ENCODE data around the gene CAPRIN1.

Gene CAPRIN1

GRCh38 chr11:34104680-34105078, 53.1 kb downstream of the CAPRIN1 start:
- Histone ChIP-seq H3K36me3 (ENCODE audit: control insufficient read depth, insufficient read depth, low read length) (peaks cover 6% of the 10 kb centered on the region), H3K27ac (ENCODE audit: low read depth, low read length) (peak overlapping the region; percentile 68), H2BK15ac (replicated peaks; ENCODE audit: low read depth) (no peak overlapping the region), H2BK5ac (ENCODE audit: low read length) (no peak overlapping the region), H3K4me3 (ENCODE audit: low read length) (peak overlapping the region; percentile 48), H2BK120ac (ENCODE audit: low read depth, low read length) (no peak overlapping the region), H3K4me1 (ENCODE audit: control insufficient read depth, low read depth, low read length) (peaks cover 1% of the 10 kb centered on the region), H4K5ac (ENCODE audit: low read length) (peak overlapping the region; percentile 92), H3K79me1 (ENCODE audit: low read length) (peaks cover 10% of the 10 kb centered on the region), H3K23ac (ENCODE audit: low read length) (no peak overlapping the region), H4K8ac (ENCODE audit: low read depth, low read length) (no peak overlapping the region), H3K56ac (ENCODE audit: low read length) (peak overlapping the region; percentile 90), H3K27me3 (ENCODE audit: insufficient read depth, low read length, poor library complexity) (no peaks in the 10 kb centered on the region), H3K18ac (ENCODE audit: low read length) (no peak overlapping the region), H3K9ac (ENCODE audit: low read length) (peak overlapping the region; percentile 89), H3K4me2 (ENCODE audit: low read length) (peak overlapping the region; percentile 60), H3K79me2 (ENCODE audit: control insufficient read depth, insufficient read depth, low read length) (peaks cover 25% of the 10 kb centered on the region), H2AK5ac (ENCODE audit: low read length) (no peak overlapping the region), H3K4ac (ENCODE audit: low read depth, low read length) (no peak overlapping the region)
- DNase-seq: no peak
- WGBS (ENCODE audit: extremely low coverage, insufficient coverage, low lambda C conversion rate): no CpG with 5 or more reads among the region's 6 CpGs

DNA sequence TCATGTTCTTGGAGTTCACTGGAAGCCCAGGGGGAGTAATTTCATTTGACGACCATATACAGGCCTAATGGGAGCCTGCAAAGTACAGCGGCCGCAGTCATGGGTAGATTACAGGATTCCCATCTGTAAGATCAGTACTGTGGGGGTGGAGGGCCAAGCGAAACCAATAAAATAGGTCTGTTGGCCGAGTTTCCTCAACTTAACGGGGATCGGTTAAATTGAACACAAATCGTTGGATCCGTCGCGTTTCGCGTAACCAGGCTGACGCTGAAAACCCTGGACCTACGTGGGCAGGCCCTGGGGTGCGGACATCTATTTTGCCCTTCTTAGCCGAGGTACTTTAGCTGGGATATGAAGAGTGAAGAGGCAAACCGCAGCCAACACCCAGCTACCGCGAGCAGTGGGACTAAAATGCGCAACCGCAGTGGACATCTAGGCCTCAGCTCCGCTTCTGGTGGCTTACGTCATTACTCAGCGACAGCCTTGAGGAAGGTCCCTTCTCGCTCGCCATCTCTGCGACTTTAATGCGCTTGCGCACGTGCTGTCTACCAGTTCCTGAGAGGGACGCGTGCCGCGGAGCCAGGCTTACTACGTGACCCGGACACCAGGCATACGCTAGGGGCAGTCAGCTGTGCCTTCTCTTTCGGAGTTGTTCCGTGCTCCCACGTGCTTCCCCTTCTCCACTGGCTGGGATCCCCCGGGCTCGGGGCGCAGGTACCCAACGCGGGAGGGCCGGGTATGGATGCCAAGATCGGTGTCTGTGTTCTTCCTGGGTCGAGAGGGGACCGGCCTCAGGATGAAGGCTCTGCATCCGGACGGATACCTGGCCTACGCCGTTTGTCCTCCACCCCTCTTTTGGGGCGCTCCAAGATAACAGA, 53.8 kb downstream of the CAPRIN1 start, which contains the start of gene NAT10:
Gene NAT10 (plus strand): TSS at position 551 of the 878 bp plus-strand sequence. CDS start 2,597 bp downstream, outside the sequence.
- H3K4me2 ChIP-seq (ENCODE audit: low read length): peak within 1 kb of the TSS; percentile 97
- H2BK5ac ChIP-seq (ENCODE audit: low read length): peak within 1 kb of the TSS; percentile 77
- WGBS (ENCODE audit: extremely low coverage, insufficient coverage, low lambda C conversion rate): no CpG with 5 or more reads among the region's 55 CpGs
- H3K4ac ChIP-seq (ENCODE audit: low read depth, low read length): no peak within 1 kb of the TSS
- H4K5ac ChIP-seq (ENCODE audit: low read length): peak within 1 kb of the TSS; percentile 92
- H4K8ac ChIP-seq (ENCODE audit: low read depth, low read length): peak within 1 kb of the TSS; percentile 14
- no peaks in the 10 kb centered on the region for H3K27me3 ChIP-seq (ENCODE audit: insufficient read depth, low read length, poor library complexity)
- no peak within 1 kb of the TSS for H2AK5ac ChIP-seq (ENCODE audit: low read length)
- H3K4me1 ChIP-seq (ENCODE audit: control insufficient read depth, low read depth, low read length): peaks cover 1% of the 10 kb centered on the region
- peak; percentile 99 for DNase-seq
- peaks cover 6% of the 10 kb centered on the region for H3K36me3 ChIP-seq (ENCODE audit: control insufficient read depth, insufficient read depth, low read length)
- no peak within 1 kb of the TSS for H3K23ac ChIP-seq (ENCODE audit: low read length)
- peak within 1 kb of the TSS; percentile 95 for H3K56ac ChIP-seq (ENCODE audit: low read length)
- H3K18ac ChIP-seq (ENCODE audit: low read length): no peak within 1 kb of the TSS
- H2BK120ac ChIP-seq (ENCODE audit: low read depth, low read length): no peak within 1 kb of the TSS
- no peak within 1 kb of the TSS for H2BK15ac ChIP-seq (replicated peaks; ENCODE audit: low read depth)
- peak within 1 kb of the TSS; percentile 98 for H3K4me3 ChIP-seq (ENCODE audit: low read length)
- H3K79me2 ChIP-seq (ENCODE audit: control insufficient read depth, insufficient read depth, low read length): peaks cover 25% of the 10 kb centered on the region
- H3K9ac ChIP-seq (ENCODE audit: low read length): peak within 1 kb of the TSS; percentile 93
- peak within 1 kb of the TSS; percentile 68 for H3K27ac ChIP-seq (ENCODE audit: low read depth, low read length)
- H3K79me1 ChIP-seq (ENCODE audit: low read length): peaks cover 11% of the 10 kb centered on the region

DNA sequence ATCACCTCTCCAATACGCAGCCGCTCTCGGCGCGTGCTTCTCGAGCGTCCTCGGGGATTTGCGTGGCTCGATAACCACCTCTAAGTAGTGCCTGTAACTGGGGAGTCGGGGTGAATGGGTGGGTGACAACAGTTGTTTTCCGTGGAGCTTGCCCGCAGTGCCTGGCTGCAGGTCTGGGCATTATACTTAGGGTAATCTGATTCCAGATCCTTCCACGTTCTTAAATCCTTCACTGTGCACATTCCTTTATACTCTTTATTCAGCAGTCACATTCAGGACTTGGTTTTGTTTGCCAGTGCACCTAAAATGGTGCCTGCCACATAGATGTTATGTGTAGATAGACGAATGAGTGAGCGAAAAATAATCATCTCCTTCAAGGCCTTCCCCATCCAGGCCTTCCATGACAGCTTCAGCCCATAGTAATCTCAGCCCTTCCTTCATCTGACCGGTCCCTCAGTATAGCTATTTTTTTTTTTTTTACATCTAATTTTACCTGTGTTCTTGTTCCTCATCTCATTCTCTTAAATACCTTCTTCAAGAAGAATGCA, 54.5 kb downstream of the CAPRIN1 start:
- no peaks in the 10 kb centered on the region for H3K27me3 ChIP-seq (ENCODE audit: insufficient read depth, low read length, poor library complexity)
- WGBS (ENCODE audit: extremely low coverage, insufficient coverage, low lambda C conversion rate): no CpG with 5 or more reads among the region's 17 CpGs
- H3K4me2 ChIP-seq (ENCODE audit: low read length): peak overlapping the region; percentile 97
- no peak overlapping the region for H3K27ac ChIP-seq (ENCODE audit: low read depth, low read length)
- H3K9ac ChIP-seq (ENCODE audit: low read length): peak overlapping the region; percentile 93
- H3K36me3 ChIP-seq (ENCODE audit: control insufficient read depth, insufficient read depth, low read length): peaks cover 6% of the 10 kb centered on the region
- peak overlapping the region; percentile 13 for H4K5ac ChIP-seq (ENCODE audit: low read length)
- peak overlapping the region; percentile 98 for H3K4me3 ChIP-seq (ENCODE audit: low read length)
- peaks cover 25% of the 10 kb centered on the region for H3K79me2 ChIP-seq (ENCODE audit: control insufficient read depth, insufficient read depth, low read length)
- no peak overlapping the region for H2BK15ac ChIP-seq (replicated peaks; ENCODE audit: low read depth)
- peaks cover 1% of the 10 kb centered on the region for H3K4me1 ChIP-seq (ENCODE audit: control insufficient read depth, low read depth, low read length)
- H3K79me1 ChIP-seq (ENCODE audit: low read length): peaks cover 11% of the 10 kb centered on the region
- no peak overlapping the region for H3K23ac ChIP-seq (ENCODE audit: low read length)
- no peak overlapping the region for H2AK5ac ChIP-seq (ENCODE audit: low read length)
- H2BK5ac ChIP-seq (ENCODE audit: low read length): no peak overlapping the region
- no peak overlapping the region for H3K18ac ChIP-seq (ENCODE audit: low read length)
- H4K8ac ChIP-seq (ENCODE audit: low read depth, low read length): no peak overlapping the region
- peak overlapping the region; percentile 95 for H3K56ac ChIP-seq (ENCODE audit: low read length)
- peak; percentile 16 for DNase-seq
- H3K4ac ChIP-seq (ENCODE audit: low read depth, low read length): no peak overlapping the region
- H2BK120ac ChIP-seq (ENCODE audit: low read depth, low read length): no peak overlapping the region

- Histone ChIP-seq H3K4me3 (ENCODE audit: low read length) (no peak overlapping the region), H2AK5ac (ENCODE audit: low read length) (no peak overlapping the region), H3K79me2 (ENCODE audit: control insufficient read depth, insufficient read depth, low read length) (peaks cover 12% of the 10 kb centered on the region), H3K27ac (ENCODE audit: low read depth, low read length) (no peak overlapping the region), H3K27me3 (ENCODE audit: insufficient read depth, low read length, poor library complexity) (no peaks in the 10 kb centered on the region), H3K9ac (ENCODE audit: low read length) (no peak overlapping the region), H2BK120ac (ENCODE audit: low read depth, low read length) (no peak overlapping the region), H3K4ac (ENCODE audit: low read depth, low read length) (no peak overlapping the region), H4K5ac (ENCODE audit: low read length) (no peak overlapping the region), H3K79me1 (ENCODE audit: low read length) (peaks cover 6% of the 10 kb centered on the region), H2BK15ac (replicated peaks; ENCODE audit: low read depth) (no peak overlapping the region), H4K8ac (ENCODE audit: low read depth, low read length) (no peak overlapping the region), H3K56ac (ENCODE audit: low read length) (no peak overlapping the region), H3K23ac (ENCODE audit: low read length) (no peak overlapping the region), H2BK5ac (ENCODE audit: low read length) (no peak overlapping the region), H3K4me2 (ENCODE audit: low read length) (no peak overlapping the region), H3K36me3 (ENCODE audit: control insufficient read depth, insufficient read depth, low read length) (peaks cover 32% of the 10 kb centered on the region), H3K18ac (ENCODE audit: low read length) (no peak overlapping the region), H3K4me1 (ENCODE audit: control insufficient read depth, low read depth, low read length) (no peaks in the 10 kb centered on the region)
- WGBS (ENCODE audit: extremely low coverage, insufficient coverage, low lambda C conversion rate): no CpG with 5 or more reads among the region's 6 CpGs
- no peak for DNase-seq
Observed at GRCh38 chr11:34111722-34112270, 60.3 kb downstream of the CAPRIN1 start.

GRCh38 chr11:34114014-34114413, 62.5 kb downstream of the CAPRIN1 start:
- no peak overlapping the region for H3K9ac ChIP-seq (ENCODE audit: low read length)
- H3K56ac ChIP-seq (ENCODE audit: low read length): no peak overlapping the region
- DNase-seq: no peak
- no peak overlapping the region for H2BK120ac ChIP-seq (ENCODE audit: low read depth, low read length)
- H3K4me3 ChIP-seq (ENCODE audit: low read length): no peak overlapping the region
- H3K27ac ChIP-seq (ENCODE audit: low read depth, low read length): no peak overlapping the region
- no peak overlapping the region for H3K23ac ChIP-seq (ENCODE audit: low read length)
- H3K36me3 ChIP-seq (ENCODE audit: control insufficient read depth, insufficient read depth, low read length): peaks cover 33% of the 10 kb centered on the region
- H3K4me1 ChIP-seq (ENCODE audit: control insufficient read depth, low read depth, low read length): no peaks in the 10 kb centered on the region
- no peak overlapping the region for H2AK5ac ChIP-seq (ENCODE audit: low read length)
- no CpG with 5 or more reads among the region's 2 CpGs for WGBS (ENCODE audit: extremely low coverage, insufficient coverage, low lambda C conversion rate)
- H3K18ac ChIP-seq (ENCODE audit: low read length): no peak overlapping the region
- no peaks in the 10 kb centered on the region for H3K27me3 ChIP-seq (ENCODE audit: insufficient read depth, low read length, poor library complexity)
- no peak overlapping the region for H3K4ac ChIP-seq (ENCODE audit: low read depth, low read length)
- H2BK5ac ChIP-seq (ENCODE audit: low read length): no peak overlapping the region
- no peak overlapping the region for H4K5ac ChIP-seq (ENCODE audit: low read length)
- no peak overlapping the region for H2BK15ac ChIP-seq (replicated peaks; ENCODE audit: low read depth)
- no peaks in the 10 kb centered on the region for H3K79me2 ChIP-seq (ENCODE audit: control insufficient read depth, insufficient read depth, low read length)
- H4K8ac ChIP-seq (ENCODE audit: low read depth, low read length): no peak overlapping the region
- peaks cover 2% of the 10 kb centered on the region for H3K79me1 ChIP-seq (ENCODE audit: low read length)
- H3K4me2 ChIP-seq (ENCODE audit: low read length): no peak overlapping the region
